ENCODE data around the gene ULK4. TPM values are rescaled to one million over a fixed set of nuclear protein-coding genes. Genes with fewer than 3 reads are reported as not detected.
"Not testable (repeated sequence)": the region's sequence is repeated elsewhere in the genome, so short reads cannot be mapped to it uniquely, and the experiment has no call there.

Gene ULK4
- total RNA-seq, 4 donors from 2014 or later, result 8.4 to 43.8 (median 20.8) TPM

GRCh38 chr3:41405466-41405865, 556.4 kb downstream of the ULK4 start:
- H3K9me3 ChIP-seq, result no peaks in the 10 kb centered on the region
- H3K27ac ChIP-seq, result no peak overlapping the region
- H3K4me1 ChIP-seq, result no peaks in the 10 kb centered on the region
- H3K36me3 ChIP-seq, result no peaks in the 10 kb centered on the region
- no peaks in the 10 kb centered on the region for H3K27me3 ChIP-seq
- no peak for DNase-seq
- no peak overlapping the region for H3K4me3 ChIP-seq
- TF ChIP-seq CTCF (IDR thresholded peaks at IDR 0.05) (no peak), POLR2A (IDR thresholded peaks at IDR 0.05) (no peak)

DNA sequence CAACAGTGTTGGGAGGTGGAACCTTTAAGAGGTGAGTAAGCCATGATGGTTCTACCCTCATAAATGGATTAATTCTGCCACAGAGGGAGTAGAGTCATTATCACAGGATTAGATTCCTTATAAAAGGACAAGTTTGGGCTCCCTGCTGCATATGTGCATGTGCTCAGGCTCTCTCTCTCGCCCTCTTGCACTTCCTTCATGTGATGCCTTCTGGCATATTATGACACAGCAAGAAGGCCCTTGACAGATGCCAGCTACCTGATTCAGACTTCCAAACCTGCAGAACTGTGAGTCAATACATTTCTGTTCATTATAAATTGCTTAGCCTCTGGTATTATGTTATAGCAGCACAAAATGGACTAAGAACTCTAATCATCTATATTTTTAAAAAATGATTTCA, 557.3 kb downstream of the ULK4 start:
- H3K9me3 ChIP-seq, result no peaks in the 10 kb centered on the region
- no peak for DNase-seq
- H3K4me3 ChIP-seq, result no peak overlapping the region
- H3K27me3 ChIP-seq, result no peaks in the 10 kb centered on the region
- no peaks in the 10 kb centered on the region for H3K4me1 ChIP-seq
- H3K36me3 ChIP-seq, result no peaks in the 10 kb centered on the region
- TF ChIP-seq CTCF (IDR thresholded peaks at IDR 0.05) (no peak), POLR2A (IDR thresholded peaks at IDR 0.05) (no peak)
- H3K27ac ChIP-seq, result no peak overlapping the region

DNA sequence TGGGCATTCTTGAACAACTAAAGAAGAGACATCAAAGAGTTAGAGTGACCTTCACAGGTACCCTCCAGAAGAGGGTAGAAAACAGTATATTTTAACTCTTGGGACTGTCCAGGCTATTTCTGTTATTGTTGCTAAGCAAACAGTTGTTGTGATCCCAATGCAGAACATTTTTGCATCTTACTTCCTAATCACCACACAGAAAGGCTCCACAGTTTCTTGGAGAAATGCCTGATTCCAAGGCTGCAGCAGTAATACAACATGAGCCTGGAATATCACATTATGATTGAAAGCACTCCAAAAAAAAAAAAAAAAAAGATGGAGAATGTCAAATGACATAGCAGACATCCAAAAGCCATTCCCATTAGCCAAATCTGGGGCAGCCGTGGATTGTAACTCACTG, 567.0 kb downstream of the ULK4 start:
- Histone ChIP-seq H3K4me1 (no peaks in the 10 kb centered on the region), H3K27ac (no peak overlapping the region), H3K4me3 (no peak overlapping the region), H3K9me3 (no peaks in the 10 kb centered on the region), H3K27me3 (no peaks in the 10 kb centered on the region), H3K36me3 (no peaks in the 10 kb centered on the region)
- no peak for DNase-seq
- TF ChIP-seq POLR2A (IDR thresholded peaks at IDR 0.05) (no peak), CTCF (IDR thresholded peaks at IDR 0.05) (no peak)

DNA sequence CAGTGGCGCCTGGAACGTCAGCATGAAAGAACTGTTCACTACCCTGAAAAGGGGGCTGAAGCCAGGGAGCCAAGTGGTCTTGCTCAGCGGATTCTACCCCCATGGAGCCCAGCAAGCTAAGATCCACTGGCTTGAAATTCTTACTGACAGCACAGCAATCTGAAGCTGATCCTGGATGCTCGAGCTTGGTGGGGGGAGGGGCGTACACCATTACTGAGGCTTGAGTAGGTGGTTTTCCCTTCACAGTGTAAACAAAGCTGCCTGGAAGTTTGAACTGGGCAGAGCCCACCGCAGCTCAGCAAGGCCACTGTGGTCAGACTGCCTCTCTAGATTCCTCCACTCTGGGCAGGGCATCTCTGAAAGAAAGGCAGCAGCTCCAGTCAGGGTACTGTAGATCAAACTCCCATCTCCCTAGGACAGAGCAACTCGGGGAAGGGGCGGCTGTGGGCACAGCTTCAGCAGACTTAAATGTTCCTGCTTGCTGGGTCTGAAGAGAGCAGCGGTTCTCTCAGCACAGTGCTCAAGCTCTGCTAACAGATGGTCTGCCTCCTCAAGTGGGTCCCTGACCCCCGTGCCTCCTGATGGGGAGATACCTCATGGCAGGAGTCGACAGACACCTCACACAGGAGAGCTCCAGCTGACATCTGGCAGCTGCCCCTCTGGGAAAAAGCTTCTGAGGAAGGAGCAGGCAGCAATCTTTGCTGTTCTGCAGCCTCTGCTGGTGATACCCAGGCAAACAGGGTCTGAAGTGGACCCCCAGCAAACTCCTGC, 591.0 kb downstream of the ULK4 start:
- not testable (repeated sequence) for H3K36me3 ChIP-seq, H3K4me3 ChIP-seq, DNase-seq, H3K27me3 ChIP-seq, H3K27ac ChIP-seq, H3K4me1 ChIP-seq, H3K9me3 ChIP-seq

- Histone ChIP-seq H3K4me3 (no peak overlapping the region), H3K27me3 (no peaks in the 10 kb centered on the region), H3K27ac (no peak overlapping the region), H3K4me1 (no peaks in the 10 kb centered on the region), H3K9me3 (no peaks in the 10 kb centered on the region), H3K36me3 (no peaks in the 10 kb centered on the region)
- no peak for TF ChIP-seq CTCF (IDR thresholded peaks at IDR 0.05)
- no peak for TF ChIP-seq POLR2A (IDR thresholded peaks at IDR 0.05)
- peak in 1 of 3 donors; percentile 39 for DNase-seq
Measured at GRCh38 chr3:41370307-41370706, 591.6 kb downstream of the ULK4 start.

- no peaks in the 10 kb centered on the region for H3K4me1 ChIP-seq
- TF ChIP-seq POLR2A (IDR thresholded peaks at IDR 0.05), result no peak
- TF ChIP-seq CTCF (IDR thresholded peaks at IDR 0.05), result no peak
- no peaks in the 10 kb centered on the region for H3K36me3 ChIP-seq
- H3K4me3 ChIP-seq, result no peak overlapping the region
- no peaks in the 10 kb centered on the region for H3K9me3 ChIP-seq
- no peak for DNase-seq
- H3K27ac ChIP-seq, result no peak overlapping the region
- H3K27me3 ChIP-seq, result no peaks in the 10 kb centered on the region
Measured at GRCh38 chr3:41369838-41370237, 592.1 kb downstream of the ULK4 start.
